ENCODE data around the gene TSPAN4. TPM values are rescaled to one million over a fixed set of nuclear protein-coding genes. Genes with fewer than 3 reads are reported as not detected.

TSPAN4 gene
- polyA plus RNA-seq, 3 donors: 52.6 to 75.5 (median 63.1) TPM

GRCh38 chr11:849951-850774 is 7.5 kb downstream of the TSPAN4 start:
- peaks cover 16 to 34% of the 10 kb centered on the region in 2 donors for H3K4me1 ChIP-seq (ENCODE audit: control insufficient read depth in 1 of 2, insufficient read depth in 2 of 2, low read length in 2 of 2)
- peaks cover 19% of the 10 kb centered on the region for H3K4me1 Mint-ChIP-seq
- no peak overlapping the region for H2AFZ ChIP-seq (ENCODE audit: insufficient read depth, low read depth, low read length, poor library complexity, severe bottlenecking)
- no peak for TF ChIP-seq CTCF (IDR thresholded peaks at IDR 0.05)
- H3K4me2 ChIP-seq (replicated peaks; ENCODE audit: extremely low read depth, low read length, poor library complexity, severe bottlenecking): peak overlapping the region; percentile 78
- no peaks in the 10 kb centered on the region for H3K79me2 ChIP-seq (ENCODE audit: insufficient read depth, low read length)
- H3K27ac Mint-ChIP-seq: no peak overlapping the region
- no peaks in the 10 kb centered on the region for H3K36me3 ChIP-seq (replicated peaks in 1 of 2; ENCODE audit: control insufficient read depth in 1 of 2, insufficient read depth in 2 of 2, low read length in 2 of 2)
- H4K20me1 ChIP-seq (ENCODE audit: insufficient read depth, low read length): peaks cover 86% of the 10 kb centered on the region
- H3K36me3 Mint-ChIP-seq: peaks cover 2 to 6% of the 10 kb centered on the region in 2 donors
- peaks cover 12 to 35% (median 26%) of the 10 kb centered on the region in 3 donors for H3K27me3 Mint-ChIP-seq (ENCODE audit: low read depth in 3 of 3)
- H3K27me3 ChIP-seq (ENCODE audit: control insufficient read depth in 2 of 2, insufficient read depth in 2 of 2, low read length in 2 of 2): peaks cover 6 to 24% of the 10 kb centered on the region in 2 donors
- H3K9ac ChIP-seq (ENCODE audit: insufficient read depth, low read length, poor library complexity, severe bottlenecking): no peak overlapping the region
- DNase-seq: no peak
- intact Hi-C loops (cut with micrococcal nuclease): loop anchor here (2.0 to 5.0 kb wide), 4 partner anchors 67 to 201 kb away; partner anchors contain the start of gene AP2A2 (in 1 of the 2)
- no peak overlapping the region for H3K4me3 ChIP-seq (replicated peaks in 1 of 3; ENCODE audit: low read depth in 2 of 3, low read length in 3 of 3)
- H3K9me3 ChIP-seq (replicated peaks in 1 of 2; ENCODE audit: control insufficient read depth in 1 of 2, insufficient read depth in 1 of 2, low read length in 2 of 2): no peaks in the 10 kb centered on the region
- peak overlapping the region; percentile 12 to 75 for H3K4me3 Mint-ChIP-seq
- H3K9me3 Mint-ChIP-seq: peaks cover 0 to 3% (median 0%) of the 10 kb centered on the region in 7 donors
- H3K27ac ChIP-seq (ENCODE audit: low read depth in 1 of 2, low read length in 2 of 2): no peak overlapping the region
- 46% methylated on average over 96 of the region's 97 CpGs for WGBS (ENCODE audit: insufficient coverage)

- H4K20me1 ChIP-seq (ENCODE audit: insufficient read depth, low read length): peaks cover 86% of the 10 kb centered on the region
- TF ChIP-seq CTCF (IDR thresholded peaks at IDR 0.05): peak; percentile 9
- WGBS (ENCODE audit: insufficient coverage): 92% methylated on average over 23 of the region's 28 CpGs
- H3K27me3 ChIP-seq (ENCODE audit: control insufficient read depth in 2 of 2, insufficient read depth in 2 of 2, low read length in 2 of 2): peaks cover 6 to 24% of the 10 kb centered on the region in 2 donors
- no peaks in the 10 kb centered on the region for H3K9me3 ChIP-seq (replicated peaks in 1 of 2; ENCODE audit: control insufficient read depth in 1 of 2, insufficient read depth in 1 of 2, low read length in 2 of 2)
- Mint-ChIP-seq H3K4me1 (peaks cover 16% of the 10 kb centered on the region), H3K4me3 (peak overlapping the region in 1 of 2 donors; percentile 37), H3K27ac (no peak overlapping the region), H3K27me3 (ENCODE audit: low read depth in 3 of 3) (peaks cover 12 to 35% (median 23%) of the 10 kb centered on the region in 3 donors), H3K36me3 (peaks cover 2 to 6% of the 10 kb centered on the region in 2 donors), H3K9me3 (peaks cover 0 to 3% (median 0%) of the 10 kb centered on the region in 7 donors)
- DNase-seq: no peak
- H3K4me1 ChIP-seq (ENCODE audit: control insufficient read depth in 1 of 2, insufficient read depth in 2 of 2, low read length in 2 of 2): peaks cover 12 to 25% of the 10 kb centered on the region in 2 donors
- intact Hi-C loops (cut with micrococcal nuclease): no loop called here
- no peak overlapping the region for H3K9ac ChIP-seq (ENCODE audit: insufficient read depth, low read length, poor library complexity, severe bottlenecking)
- H3K4me2 ChIP-seq (replicated peaks; ENCODE audit: extremely low read depth, low read length, poor library complexity, severe bottlenecking): no peak overlapping the region
- H3K27ac ChIP-seq (ENCODE audit: low read depth in 1 of 2, low read length in 2 of 2): no peak overlapping the region
- H3K36me3 ChIP-seq (replicated peaks in 1 of 2; ENCODE audit: control insufficient read depth in 1 of 2, insufficient read depth in 2 of 2, low read length in 2 of 2): no peaks in the 10 kb centered on the region
- no peaks in the 10 kb centered on the region for H3K79me2 ChIP-seq (ENCODE audit: insufficient read depth, low read length)
- no peak overlapping the region for H3K4me3 ChIP-seq (replicated peaks in 1 of 3; ENCODE audit: low read depth in 2 of 3, low read length in 3 of 3)
- no peak overlapping the region for H2AFZ ChIP-seq (ENCODE audit: insufficient read depth, low read depth, low read length, poor library complexity, severe bottlenecking)
Observed at GRCh38 chr11:850775-851763, 8.4 kb downstream of the TSPAN4 start.

All from CD14-positive monocyte (primary cell).